ENCODE results near the gene GFOD2.

The GFOD2 gene

GRCh38 chr16:67657751-67658518, 61.2 kb downstream of the GFOD2 start:
- DNase-seq (ENCODE audit: low spot score) = no peak

GRCh38 chr16:67657017-67657608, 62.0 kb downstream of the GFOD2 start:
- no peak for DNase-seq (ENCODE audit: low spot score)

- DNase-seq (ENCODE audit: low spot score) = no peak
Observed at GRCh38 chr16:67656344-67657016, 62.6 kb downstream of the GFOD2 start.

DNA sequence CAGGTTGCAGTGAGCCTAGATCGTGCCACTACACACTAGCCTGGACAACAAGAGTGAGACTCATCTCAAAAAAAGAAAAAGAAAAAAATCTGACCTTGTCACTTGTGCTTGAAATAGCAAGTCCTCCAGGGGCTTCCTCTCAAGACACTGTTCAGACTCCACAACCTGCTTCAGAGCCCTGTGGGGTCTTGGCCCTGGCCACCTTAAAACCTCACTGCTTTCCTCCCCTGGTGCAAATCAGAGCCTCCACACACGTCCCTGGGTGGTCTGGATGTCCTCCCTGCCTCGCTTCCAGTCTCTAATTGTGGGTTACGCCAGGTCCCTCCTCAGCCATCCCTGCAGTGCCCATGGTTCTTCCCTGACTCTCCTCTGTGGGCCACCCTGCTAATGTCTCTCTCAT, 63.8 kb downstream of the GFOD2 start:
- no peak for DNase-seq (ENCODE audit: low spot score)

DNA sequence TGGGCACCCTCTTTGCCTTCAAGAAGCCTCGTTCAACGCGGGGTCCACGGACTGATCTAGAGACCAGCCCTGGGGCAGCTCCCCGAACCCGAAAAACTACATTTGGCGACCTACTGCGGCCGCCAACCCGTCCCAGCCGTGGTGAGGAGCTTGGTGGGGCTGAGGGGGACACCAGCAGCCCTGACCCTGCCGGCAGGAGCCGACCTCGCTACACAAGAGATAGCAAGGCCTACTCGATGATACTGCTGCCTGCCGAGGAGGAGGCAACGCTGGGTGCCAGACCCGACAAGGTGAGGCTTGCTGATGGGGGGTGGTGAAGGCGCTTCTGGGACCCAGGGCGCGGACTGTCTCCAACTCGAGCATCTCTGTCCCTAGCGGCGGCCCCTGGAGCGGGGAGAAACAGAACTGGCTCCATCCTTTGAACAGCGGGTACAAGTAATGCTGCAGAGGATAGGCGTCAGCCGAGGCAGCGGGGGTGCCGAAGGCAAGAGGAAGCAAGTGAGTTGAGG, 64.7 kb downstream of the GFOD2 start:
- DNase-seq (ENCODE audit: low spot score) = no peak

DNA sequence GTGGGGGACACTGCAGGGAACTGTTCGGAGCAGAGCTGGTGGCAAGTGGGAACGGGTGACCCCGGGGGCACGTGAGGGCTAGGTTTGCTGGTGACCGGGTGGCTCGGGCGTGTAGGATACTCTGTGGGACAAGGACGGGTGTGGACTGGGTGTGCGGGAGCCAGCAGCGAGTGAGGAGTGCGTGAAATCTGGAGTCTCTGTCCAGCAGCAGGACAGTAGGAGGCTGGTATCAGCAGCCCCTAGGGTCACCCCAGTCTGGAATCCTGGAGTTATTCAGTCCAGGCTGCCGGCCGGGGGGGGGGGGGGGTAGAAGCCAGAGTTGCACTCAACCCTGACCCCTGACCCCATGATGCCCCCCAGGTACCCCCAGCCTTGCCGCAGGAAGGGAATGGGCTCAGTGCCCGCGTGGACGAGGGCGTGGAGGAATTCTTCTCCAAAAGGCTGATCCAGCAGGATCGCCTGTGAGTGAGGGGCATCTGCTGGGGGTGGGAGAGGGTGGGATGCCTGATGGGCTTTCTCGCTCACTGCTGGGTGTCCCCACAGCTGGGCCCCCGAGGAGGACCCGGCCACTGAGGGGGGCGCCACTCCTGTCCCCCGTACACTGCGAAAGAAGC, 65.2 kb downstream of the GFOD2 start:
- DNase-seq (ENCODE audit: low spot score) = no peak

GRCh38 chr16:67653128-67653788, 65.9 kb downstream of the GFOD2 start:
- DNase-seq (ENCODE audit: low spot score) = no peak

- no peak for DNase-seq (ENCODE audit: low spot score)
Observed at GRCh38 chr16:67652578-67653127, 66.5 kb downstream of the GFOD2 start.

DNA sequence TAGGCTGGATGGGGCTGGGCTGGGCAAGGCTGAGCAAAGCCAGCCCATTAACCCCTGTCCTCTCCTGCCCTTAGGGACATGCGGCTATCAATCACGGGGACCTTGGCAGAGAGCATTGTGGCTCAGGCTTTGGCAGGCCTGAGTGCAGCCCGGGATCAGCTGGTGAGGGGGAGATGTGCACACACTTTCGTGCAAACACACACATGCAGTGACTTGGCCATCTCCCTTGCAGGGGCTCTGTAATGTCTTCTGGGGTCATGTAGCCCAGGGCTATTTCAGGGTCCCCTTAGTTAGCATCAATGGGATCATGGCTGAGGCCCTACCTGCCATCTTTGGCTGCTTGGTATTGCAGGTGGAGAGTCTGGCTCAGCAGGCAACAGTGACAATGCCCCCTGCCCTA, 67.3 kb downstream of the GFOD2 start:
- no peak for DNase-seq (ENCODE audit: low spot score)

- DNase-seq (ENCODE audit: low spot score) = no peak
Observed at GRCh38 chr16:67651039-67651438, 68.1 kb downstream of the GFOD2 start.

DNA sequence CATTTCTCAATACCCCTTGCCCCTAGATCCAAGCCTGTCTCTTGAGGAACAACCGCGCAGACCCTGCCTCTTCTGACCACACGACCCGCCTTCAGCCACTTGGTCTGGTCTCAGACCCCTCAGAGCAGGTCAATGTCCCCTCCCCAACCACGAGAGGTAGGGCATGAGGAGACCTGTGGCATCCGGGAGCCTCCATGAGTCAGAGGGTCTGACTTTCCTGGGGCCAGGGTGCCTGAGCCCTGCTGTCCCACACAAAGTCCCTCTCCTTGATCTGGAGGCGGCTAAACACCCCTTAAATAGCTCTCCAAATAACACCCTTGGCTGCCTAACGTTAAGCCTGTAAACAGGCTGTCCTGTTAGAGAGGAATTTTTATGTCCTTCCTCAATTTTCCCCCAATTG, 69.1 kb downstream of the GFOD2 start:
- no peak for DNase-seq (ENCODE audit: low spot score)

DNA sequence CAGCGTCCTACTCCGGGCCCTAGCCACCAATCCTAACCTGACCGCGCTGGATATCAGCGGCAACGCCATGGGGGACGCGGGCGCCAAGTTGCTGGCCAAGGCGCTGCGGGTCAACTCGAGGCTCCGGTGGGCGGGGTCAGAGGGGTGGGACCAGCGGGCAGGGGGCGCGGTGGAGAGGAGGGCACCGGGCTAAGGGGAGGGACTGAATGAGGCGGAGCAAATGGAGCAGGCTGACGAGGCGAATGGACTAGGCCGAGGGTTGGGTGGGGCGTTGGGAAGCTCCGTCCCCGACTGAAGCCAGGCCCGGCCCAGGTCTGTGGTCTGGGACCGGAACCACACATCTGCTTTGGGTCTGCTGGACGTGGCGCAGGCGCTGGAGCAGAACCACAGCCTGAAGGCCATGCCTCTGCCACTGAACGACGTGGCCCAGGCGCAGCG, 69.6 kb downstream of the GFOD2 start:
- no peak for DNase-seq (ENCODE audit: low spot score)

DNA sequence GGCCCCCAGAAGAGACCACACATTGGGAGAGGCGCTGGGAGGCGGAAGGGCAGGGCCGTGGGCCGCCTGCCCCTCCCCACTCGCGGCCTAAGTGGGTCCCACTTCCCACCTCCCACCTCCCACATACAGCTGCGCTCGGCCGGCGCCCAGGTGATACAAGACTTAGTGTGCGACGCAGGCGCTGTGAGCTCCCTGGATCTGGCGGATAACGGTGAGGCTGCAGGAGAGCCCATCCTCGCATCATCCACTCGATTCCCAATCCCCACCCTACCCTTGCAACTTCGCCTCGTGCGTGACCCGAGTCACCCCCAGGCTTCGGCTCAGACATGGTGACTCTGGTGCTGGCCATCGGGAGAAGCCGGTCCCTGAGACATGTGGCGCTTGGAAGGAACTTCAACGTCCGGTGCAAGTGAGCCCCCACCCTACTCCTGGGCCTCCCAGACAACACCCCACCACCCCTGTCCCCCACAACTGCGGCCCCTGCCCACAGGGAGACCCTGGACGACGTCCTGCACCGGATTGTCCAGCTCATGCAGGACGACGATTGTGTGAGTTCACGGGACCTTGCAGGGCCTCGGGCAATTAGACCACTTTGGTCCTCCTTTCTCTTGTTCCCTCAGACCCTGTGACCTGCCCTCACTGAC, 70.2 kb downstream of the GFOD2 start:
- DNase-seq (ENCODE audit: low spot score) = no peak

DNA sequence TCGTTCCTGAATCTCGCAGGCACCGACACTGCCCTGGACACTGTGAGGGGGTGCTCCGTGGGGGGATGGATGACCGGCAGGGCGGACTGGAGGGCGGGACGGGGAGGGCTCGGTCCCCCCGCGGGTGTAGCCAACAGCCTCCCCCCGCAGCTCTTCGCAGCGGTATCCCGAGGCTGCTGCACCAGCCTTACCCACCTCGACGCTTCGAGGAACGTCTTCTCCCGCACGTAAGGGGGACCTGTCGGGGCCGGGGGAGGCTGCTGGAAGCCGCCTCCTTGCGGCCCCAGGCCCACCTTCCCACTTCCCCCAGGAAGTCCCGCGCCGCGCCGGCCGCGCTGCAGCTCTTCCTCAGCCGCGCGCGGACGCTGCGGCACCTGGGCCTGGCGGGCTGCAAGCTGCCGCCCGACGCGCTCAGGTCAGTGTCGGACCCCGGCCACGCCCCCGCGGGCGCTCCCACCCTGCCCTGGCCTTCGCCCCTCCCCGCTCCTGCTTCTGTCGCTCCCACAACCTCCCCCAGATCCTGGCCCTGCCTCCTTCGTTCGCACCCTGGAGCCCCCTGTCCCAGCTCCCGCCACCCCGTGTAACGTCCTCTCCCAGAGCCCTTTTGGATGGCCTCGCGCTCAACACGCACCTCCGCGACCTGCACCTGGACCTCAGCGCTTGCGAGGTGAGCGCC, 70.9 kb downstream of the GFOD2 start:
- no peak for DNase-seq (ENCODE audit: low spot score)

GRCh38 chr16:67647681-67648080, 71.4 kb downstream of the GFOD2 start:
- DNase-seq (ENCODE audit: low spot score) = no peak

- no peak for DNase-seq (ENCODE audit: low spot score)
Observed at GRCh38 chr16:67647111-67647651, 71.9 kb downstream of the GFOD2 start.

DNA sequence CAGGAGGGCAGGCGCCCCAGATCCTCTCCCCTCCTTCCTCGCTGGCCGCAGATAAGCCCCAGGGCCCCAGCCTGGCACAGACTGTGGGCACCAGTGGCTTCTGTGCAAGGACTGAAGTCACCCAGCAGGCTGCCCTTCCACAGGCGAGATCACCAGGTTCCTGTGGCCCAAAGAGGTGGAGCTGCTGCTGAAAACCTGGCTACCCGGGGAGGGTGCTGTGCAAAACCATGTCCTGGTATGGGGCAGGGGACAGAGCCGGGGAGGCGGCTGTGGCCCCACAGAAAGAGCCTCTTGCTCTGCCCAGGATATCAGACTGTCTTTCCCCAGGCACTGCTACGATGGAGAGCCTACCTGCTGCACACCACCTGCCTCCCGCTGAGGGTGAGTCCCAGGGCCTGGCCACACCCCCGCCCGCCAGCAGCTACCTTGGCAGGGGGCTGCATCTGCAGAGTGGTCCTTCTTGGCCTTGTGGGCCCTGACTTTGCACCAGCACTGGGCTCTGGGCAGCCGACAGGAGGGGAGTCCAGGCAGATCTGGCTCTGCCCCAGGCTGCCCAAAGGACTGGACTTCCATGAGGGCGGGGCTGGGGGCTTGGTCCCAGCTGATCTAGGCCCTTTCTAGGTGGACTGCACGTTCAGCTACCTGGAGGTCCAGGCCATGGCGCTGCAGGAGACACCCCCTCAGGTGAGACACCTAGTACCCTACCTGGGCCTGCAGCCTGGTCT, 73.6 kb downstream of the GFOD2 start:
- DNase-seq (ENCODE audit: low spot score) = no peak

- DNase-seq (ENCODE audit: low spot score) = no peak
Observed at GRCh38 chr16:67644038-67644437, 75.1 kb downstream of the GFOD2 start.
